SK-N-SH (cell line): ENCODE data around the gene USP15.

ENCODE experiments used
- CHD2 ChIP-seq: fragments of 150-350 bp; IDR thresholded peaks from 2 replicates; pipeline ENCODE4 v1.6.1; 2018; ENCODE audit warnings: low read length; ENCODE audit not compliant: partially characterized antibody
- CTCF ChIP-seq: fragments of 200-600 bp; sonication (generic); IDR thresholded peaks from 2 replicates; pipeline ENCODE4 v1.6.1; 2017; ENCODE audit warnings: antibody characterized with exemption, mild to moderate bottlenecking, moderate library complexity
- RCOR1 ChIP-seq: fragments of 150-350 bp; IDR thresholded peaks from 2 replicates; pipeline ENCODE4 v1.6.1; 2017; ENCODE audit warnings: antibody characterized with exemption, low read length

DNA sequence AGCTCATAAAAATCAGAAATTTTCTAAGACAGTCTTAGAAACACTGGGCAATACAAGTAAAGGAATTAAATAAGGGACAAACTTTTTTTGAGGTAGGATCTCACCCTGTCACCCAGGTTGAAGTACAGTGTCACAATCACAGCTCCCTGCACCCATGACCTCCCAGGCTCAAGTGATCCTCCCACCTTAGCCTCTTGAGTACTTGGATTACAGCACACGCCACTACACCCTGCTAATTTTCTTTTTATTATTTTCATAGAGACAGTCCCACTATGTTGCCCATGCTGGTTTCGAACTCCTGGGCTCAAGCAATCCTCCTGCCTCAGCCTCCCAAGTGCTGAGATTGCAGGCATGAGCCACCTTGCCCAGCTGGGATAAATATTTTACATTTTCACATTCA is 90.3 kb downstream of the USP15 start:
- TF ChIP-seq RCOR1 (no peak), CTCF (no peak), CHD2 (no peak)
